GM06990 (cell line): Measurements from ENCODE around the gene S100Z.

Source experiments
- DNase-seq: peaks from one replicate; pipeline ENCODE4 v3.0.0-alpha.2; 2011; ENCODE audit not compliant: insufficient read length; ENCODE audit errors: extremely low read depth
- H3K27me3 ChIP-seq: replicated peaks from 2 replicates; pipeline ENCODE4 v1.6.0; 2011; ENCODE audit warnings: low read length; ENCODE audit not compliant: control insufficient read depth, insufficient read depth
- H3K36me3 ChIP-seq: 2 replicates; pipeline ENCODE4 v1.5.1; 2011; ENCODE audit warnings: low read length; ENCODE audit not compliant: control insufficient read depth, insufficient read depth
- H3K4me3 ChIP-seq: replicated peaks from 2 replicates; pipeline ENCODE4 v1.5.1; 2011; ENCODE audit warnings: low read depth, mild to moderate bottlenecking, control low read depth, low read length
- TF ChIP-seq, protein P1 (sequence below): IDR thresholded peaks from 2 replicates; pipeline ENCODE4 v1.5.1; 2011; ENCODE audit warnings: low read length, control low read depth, mild to moderate bottlenecking, inconsistent platforms; ENCODE audit not compliant: insufficient read depth, poor library complexity, severe bottlenecking

The S100Z gene

DNA sequence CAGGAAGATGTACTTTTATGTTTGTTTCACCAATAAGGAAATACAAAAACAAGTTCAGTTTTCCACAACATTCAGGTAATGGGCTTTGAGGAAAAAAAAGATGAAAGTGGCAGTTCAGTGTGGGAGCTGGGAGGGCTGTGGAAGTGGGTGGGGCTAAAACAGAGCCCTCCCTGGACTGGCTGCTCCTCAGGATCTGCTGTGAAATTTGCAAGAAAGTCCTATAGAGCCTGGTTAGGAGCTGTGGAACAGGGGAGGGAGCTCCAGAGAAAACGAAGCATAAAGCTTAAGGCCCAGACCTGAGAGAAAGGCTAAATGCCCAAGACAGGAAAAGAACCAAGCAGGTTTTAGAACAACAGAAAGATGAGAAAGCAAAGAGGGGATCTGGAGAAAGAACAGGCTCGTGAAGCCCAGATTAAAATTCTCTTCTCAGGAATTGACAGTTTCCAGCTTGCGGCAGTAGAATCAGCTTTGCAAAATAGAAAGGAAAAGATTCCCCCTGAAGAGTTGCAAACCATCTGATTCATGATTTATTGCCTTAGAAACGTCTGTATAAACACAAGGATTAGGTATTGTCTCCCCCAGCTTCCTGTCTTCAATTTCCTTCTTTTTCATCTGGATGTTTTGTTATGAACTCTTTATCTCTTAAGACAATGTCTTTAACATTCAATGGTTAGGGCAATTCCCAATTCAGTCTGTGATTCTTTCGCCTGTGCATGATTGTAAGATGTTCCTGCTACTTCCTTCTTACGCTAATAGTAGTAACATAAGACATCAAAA, 76.7 kb downstream of the S100Z start:
- H3K4me3 ChIP-seq = no peak overlapping the region
- TF ChIP-seq, protein P1, sequence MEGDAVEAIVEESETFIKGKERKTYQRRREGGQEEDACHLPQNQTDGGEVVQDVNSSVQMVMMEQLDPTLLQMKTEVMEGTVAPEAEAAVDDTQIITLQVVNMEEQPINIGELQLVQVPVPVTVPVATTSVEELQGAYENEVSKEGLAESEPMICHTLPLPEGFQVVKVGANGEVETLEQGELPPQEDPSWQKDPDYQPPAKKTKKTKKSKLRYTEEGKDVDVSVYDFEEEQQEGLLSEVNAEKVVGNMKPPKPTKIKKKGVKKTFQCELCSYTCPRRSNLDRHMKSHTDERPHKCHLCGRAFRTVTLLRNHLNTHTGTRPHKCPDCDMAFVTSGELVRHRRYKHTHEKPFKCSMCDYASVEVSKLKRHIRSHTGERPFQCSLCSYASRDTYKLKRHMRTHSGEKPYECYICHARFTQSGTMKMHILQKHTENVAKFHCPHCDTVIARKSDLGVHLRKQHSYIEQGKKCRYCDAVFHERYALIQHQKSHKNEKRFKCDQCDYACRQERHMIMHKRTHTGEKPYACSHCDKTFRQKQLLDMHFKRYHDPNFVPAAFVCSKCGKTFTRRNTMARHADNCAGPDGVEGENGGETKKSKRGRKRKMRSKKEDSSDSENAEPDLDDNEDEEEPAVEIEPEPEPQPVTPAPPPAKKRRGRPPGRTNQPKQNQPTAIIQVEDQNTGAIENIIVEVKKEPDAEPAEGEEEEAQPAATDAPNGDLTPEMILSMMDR = no peak
- no peaks in the 10 kb centered on the region; the same call in 1 of the 2 replicates for H3K27me3 ChIP-seq
- DNase-seq = no peak
- H3K36me3 ChIP-seq = no peaks in the 10 kb centered on the region

DNA sequence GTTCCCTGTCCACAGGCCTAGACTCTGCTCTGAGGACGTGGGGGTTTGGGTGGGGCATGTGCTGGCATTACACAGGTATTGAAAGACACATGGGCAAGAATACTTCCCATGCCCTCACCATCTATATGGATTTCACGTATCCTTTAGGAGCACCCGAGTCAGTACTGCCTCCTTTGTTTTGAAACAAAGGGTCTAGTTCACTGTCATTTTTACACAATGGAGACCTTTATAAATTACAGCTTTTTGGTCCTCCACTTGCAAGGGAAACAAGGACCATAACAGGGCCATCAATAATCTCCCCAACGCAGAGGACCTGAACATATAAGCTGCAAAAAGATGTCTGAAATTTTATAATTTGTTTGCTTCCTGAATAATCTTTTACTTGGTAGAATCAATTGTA, 78.1 kb downstream of the S100Z start:
- Histone ChIP-seq H3K27me3 (no peaks in the 10 kb centered on the region; the same call in 1 of the 2 replicates), H3K4me3 (no peak overlapping the region), H3K36me3 (no peaks in the 10 kb centered on the region)
- no peak for DNase-seq
- TF ChIP-seq, protein P1 = no peak

DNA sequence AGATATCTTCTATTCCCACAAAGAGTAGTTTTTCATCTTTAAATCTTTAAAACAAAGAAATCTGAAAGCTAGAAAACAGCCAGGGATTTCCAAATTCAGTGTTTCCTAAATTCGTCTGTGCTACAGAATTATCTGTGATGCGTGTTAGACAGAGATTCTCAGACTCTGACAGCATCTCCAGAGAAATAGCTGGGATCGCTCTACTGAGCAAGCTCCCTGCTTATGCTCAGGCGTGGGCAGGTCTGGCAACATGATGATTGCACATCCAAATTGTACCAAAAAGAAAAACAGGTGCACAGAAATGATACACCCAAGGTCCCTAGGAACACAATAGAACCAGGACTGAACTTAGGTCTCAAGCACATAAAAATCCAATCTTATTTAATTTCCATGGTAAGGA, 80.3 kb downstream of the S100Z start:
- no peaks in the 10 kb centered on the region; the same call in 1 of the 2 replicates for H3K27me3 ChIP-seq
- no peak overlapping the region for H3K4me3 ChIP-seq
- TF ChIP-seq, protein P1 = no peak
- DNase-seq = no peak
- no peaks in the 10 kb centered on the region for H3K36me3 ChIP-seq

DNA sequence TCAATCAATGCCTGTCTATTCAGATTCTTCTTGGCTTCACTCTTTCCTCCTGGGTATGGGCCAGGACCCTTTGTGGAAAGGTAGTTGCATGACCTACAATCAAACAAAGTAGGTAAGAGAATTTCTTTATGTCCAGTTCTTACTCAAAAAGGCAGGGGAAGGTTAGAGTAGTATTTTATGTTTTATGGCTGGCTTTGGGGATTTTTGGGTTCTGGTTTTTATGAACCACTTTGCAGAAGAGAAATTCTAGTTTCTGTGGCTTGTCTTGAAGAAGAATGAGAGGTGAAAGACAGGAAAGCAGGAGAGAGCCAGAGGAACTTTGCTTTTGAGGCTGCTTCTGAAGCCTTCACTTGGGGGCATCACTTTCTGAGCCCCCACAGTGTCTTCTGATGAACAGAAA, 88.4 kb downstream of the S100Z start:
- Histone ChIP-seq H3K36me3 (no peaks in the 10 kb centered on the region), H3K4me3 (no peak overlapping the region; the same call in 1 of the 2 replicates), H3K27me3 (no peaks in the 10 kb centered on the region)
- no peak for DNase-seq
- TF ChIP-seq, protein P1 = no peak

DNA sequence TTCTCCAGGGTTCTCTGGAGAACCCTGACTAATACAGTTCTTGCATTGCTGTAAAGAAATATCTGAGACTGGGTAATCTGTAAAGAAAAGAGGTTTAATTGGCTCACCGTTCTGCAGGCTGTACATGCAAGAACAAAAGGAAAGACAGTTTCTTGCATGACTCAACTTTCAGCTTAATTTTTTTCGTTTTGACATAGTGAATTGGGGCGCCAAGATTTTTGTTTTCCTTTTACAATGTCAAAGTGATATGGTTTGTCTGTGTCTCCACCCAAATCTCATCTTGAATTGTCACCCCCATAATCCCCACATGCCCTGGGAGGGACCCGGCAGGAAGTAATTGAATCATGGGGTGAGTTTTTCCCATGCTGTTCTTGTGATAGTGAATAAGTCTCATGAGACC, 91.2 kb downstream of the S100Z start:
- Histone ChIP-seq H3K36me3 (no peaks in the 10 kb centered on the region), H3K27me3 (no peaks in the 10 kb centered on the region; the same call in 1 of the 2 replicates), H3K4me3 (no peak overlapping the region)
- TF ChIP-seq, protein P1 = no peak
- DNase-seq = no peak
